NCI-H1105 (cell line): ENCODE measurements around the gene RFX7.
A peak's percentile ranks its signal among the peaks of the same experiment; 100 is the strongest.
"Not testable (repeated sequence)": the region's sequence is repeated elsewhere in the genome, so short reads cannot be mapped to it uniquely, and the experiment has no call there.

ENCODE experiments used
- DNase-seq: peaks from one replicate; lab custom pipeline; 2025; lab: John Stamatoyannopoulos, UW

RFX7 gene

GRCh38 chr15:56243163-56244037 lies at the start of gene RFX7:
RFX7 (minus strand) TSS chr15:56243879; CDS start chr15:56243285, 594 bp downstream.
- DNase-seq = peak; percentile 60

GRCh38 chr15:56292546-56293316 lies 49.1 kb upstream of the RFX7 start:
- DNase-seq = no peak

GRCh38 chr15:56291741-56292140 lies 48.1 kb upstream of the RFX7 start:
- DNase-seq = no peak

DNA sequence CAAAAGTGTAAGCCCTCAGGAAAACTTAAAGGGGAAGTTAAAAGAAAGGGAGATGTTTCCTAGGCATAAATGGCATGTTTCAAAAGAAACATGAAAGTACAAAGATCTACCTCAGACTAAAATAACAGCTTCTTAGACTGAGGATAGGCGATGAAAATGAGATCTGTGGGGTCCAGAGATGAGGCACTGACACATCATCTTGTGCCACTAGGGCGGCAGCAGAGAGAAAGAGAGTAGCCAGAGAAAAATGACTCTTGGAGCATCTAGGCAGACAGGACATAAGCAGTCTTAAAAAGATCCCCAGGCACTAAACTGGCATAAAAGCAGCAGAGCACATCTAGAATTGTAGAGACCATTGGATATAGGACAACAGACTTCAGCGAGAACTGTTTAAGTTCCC lies 42.5 kb upstream of the RFX7 start:
- DNase-seq = no peak

- no peak for DNase-seq
Observed at GRCh38 chr15:56281145-56281544, 37.5 kb upstream of the RFX7 start.

- DNase-seq = no peak
Observed at GRCh38 chr15:56273724-56274123, 30.0 kb upstream of the RFX7 start.

DNA sequence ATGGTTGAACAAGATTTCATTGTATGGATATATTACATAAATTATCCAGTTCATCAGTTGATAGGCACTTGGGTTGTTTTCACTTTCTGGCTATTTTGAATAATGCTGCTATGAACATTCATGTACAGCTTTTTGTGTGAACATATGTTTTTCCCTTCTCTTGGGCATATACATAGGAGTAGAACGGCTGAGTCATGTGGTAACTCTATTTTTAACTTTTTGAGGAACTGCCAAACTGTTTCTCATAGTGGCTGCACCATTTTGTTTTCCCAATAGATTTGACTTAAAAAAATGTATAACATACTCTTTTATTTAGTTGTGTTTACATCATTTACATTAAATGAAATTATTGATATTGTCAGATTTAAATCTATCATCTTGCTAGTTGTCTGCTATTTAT lies 28.8 kb upstream of the RFX7 start:
- DNase-seq = no peak

- not testable (repeated sequence) for DNase-seq
Observed at GRCh38 chr15:56266465-56266864, 22.8 kb upstream of the RFX7 start.

DNA sequence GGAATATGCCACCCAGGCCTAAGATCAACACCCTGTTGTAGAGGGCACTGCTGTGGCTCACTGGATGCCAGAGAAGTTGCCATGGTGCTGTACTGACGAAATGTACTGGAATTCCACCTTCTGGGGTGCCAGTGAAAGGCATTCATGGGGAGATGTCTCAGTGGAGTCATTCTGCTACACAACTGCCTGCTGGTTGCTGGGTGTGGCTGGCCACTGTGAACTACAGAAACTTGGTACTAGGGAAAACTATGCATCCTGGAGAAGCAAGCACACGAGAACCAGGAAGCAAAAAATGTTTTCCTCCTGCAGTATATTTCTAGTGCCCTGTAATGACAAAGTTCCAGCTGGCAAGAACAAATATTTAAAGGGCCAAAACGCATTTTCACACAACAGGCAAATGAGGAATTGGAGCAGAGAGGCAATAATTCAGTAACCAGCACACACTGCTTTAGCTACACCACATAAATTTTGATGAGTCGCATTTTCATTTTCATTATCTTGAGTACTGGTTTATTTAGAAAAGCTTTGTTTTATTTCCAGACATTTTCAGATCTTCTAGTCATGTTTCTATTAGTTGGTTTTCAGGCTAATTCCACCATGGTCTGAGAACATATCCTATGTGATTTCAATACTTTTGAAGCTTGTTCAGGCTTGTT lies 18.3 kb upstream of the RFX7 start:
- no peak for DNase-seq

- not testable (repeated sequence) for DNase-seq
Observed at GRCh38 chr15:56257306-56257705, 13.6 kb upstream of the RFX7 start.

DNA sequence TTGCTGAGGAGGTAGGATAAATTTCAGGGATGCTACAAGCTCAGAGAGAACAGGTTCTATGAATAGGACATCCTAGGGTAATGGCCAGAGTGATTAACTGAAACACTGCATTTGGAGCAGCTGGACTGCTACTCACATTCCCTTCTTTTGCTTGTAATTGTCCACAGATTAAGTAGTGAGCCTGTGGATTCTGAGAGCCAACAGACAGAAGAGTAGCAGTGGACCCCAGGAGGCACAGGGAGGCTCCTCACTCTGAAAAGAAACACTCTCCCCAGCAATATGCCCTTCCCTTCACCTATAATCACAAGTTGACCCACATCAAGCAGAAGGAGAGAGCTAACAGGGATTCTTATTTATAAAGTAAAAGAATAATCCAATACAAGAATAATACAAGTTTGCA lies 10.6 kb upstream of the RFX7 start:
- DNase-seq = no peak

DNA sequence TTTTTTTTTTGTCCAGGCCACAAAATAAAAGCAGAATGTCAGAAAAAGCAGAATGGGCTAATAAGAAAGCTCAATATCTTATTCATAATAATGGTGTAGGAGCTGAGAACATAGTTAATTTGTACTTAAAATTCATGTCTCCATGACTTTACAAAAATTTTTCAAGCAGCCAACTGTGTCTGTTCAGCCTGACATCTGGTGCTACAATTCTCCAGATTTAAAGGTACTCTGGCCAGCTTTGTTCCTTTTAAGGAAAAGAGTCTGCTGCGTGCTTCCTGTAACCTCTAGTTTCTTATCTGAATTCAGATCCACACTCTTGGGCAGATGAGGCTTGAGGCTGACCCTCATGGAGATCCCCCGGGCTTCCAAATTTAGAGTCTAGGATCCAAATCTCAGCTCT lies 8.7 kb upstream of the RFX7 start:
- no peak for DNase-seq

DNA sequence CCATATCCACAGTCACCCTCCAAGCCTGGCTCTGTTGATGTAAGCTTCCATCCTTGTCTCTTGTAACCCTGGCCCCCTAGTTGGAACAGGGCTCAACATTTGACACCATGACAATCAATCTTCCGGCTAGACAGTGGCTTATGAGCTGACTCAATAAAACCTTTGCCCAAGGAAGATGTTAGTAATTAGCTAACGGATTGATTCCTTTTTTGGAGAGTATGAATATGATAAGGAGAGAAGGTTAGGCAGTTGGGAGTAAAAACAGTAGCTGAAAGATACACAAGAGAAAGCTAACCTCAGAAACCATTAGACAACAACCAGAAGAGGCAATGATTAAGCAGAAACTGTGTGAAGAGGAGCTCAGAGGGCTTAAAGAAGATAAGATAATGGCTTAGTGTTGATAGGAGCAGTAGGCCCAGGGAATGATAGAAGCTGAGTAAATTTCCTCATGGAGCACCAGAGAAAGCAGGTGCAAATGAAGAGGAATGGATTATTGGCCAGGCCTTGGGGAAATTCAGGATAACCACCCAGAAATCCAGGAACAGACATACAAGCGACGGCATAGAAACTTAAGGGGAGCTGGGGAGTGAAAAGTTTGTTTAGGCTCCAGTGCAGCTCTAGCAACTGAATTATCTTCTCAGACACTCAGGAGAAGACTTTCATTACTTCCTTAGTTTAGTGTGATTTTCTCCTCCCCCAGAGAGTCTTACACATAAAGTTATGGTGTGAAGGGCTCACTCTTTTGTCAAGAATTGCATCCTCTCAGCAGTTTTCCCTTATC lies 7.8 kb upstream of the RFX7 start:
- no peak for DNase-seq

DNA sequence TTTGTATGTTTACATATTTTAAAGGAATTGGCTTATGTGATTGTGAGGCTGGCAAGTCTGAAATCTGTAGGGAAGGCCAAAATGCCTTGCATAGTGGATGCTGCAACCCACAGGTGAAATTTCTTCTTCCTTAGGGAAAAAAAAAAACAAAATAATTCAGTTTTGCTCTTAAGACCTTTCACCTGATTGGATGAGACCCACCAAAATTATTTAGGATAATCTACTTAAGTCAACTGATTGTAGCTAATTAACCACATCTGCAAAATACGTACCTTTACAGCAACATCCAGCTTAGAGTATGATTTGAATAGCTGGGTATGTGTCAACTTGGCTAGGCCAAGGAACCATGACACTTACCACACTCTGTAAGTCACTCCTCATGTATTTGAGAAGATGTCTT lies 6.9 kb upstream of the RFX7 start:
- no peak for DNase-seq

- DNase-seq = peak; percentile 17
Observed at GRCh38 chr15:56249092-56249491, 5.4 kb upstream of the RFX7 start.

- no peak for DNase-seq
Observed at GRCh38 chr15:56248311-56248992, 4.8 kb upstream of the RFX7 start.

GRCh38 chr15:56247266-56247665 lies 3.6 kb upstream of the RFX7 start:
- DNase-seq = no peak

DNA sequence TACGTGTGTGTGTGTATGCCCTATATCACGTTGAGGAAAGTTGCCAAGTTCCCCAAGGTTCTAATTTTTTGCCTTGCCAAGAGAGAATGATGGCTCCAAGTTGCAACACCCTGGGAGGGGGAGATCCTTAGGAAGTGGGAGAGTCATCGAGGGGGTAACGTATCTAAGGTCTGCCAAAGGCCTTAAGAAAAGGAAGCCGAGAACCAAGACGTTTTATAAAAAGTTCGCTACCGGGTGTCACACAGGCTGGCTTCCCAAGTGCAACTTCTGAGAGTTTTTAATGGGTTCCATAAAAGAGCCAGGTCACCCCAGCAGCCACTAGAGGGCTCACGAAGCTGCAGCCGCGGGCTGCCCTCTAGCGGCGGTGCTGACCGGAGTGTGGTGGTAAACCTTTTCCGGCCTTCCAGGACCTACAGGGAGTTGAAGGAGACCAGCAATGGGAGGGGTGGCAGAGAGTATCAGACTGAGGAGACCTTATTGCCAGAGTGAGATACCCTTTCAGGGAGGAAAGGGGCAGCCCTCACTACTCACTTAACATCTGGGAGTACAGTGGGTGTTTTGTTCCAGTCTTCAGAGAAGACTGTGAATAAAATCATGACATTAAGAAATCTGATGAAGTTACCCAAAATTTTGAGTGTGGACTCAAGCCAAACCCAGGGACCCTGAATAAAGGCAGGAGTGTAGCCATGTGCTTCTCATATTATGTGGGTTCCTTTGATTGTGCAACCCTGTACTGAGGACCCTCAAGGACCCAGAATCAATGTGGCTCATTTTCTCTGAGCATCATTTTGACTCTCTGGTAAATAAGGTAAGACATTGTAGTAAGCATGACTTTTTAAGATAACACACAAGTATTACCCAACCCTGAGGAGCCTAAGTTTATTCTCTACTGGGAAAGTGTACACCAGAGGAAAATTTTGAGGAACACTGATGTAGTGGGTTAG lies 2.5 kb upstream of the RFX7 start:
- DNase-seq = peak; percentile 71

DNA sequence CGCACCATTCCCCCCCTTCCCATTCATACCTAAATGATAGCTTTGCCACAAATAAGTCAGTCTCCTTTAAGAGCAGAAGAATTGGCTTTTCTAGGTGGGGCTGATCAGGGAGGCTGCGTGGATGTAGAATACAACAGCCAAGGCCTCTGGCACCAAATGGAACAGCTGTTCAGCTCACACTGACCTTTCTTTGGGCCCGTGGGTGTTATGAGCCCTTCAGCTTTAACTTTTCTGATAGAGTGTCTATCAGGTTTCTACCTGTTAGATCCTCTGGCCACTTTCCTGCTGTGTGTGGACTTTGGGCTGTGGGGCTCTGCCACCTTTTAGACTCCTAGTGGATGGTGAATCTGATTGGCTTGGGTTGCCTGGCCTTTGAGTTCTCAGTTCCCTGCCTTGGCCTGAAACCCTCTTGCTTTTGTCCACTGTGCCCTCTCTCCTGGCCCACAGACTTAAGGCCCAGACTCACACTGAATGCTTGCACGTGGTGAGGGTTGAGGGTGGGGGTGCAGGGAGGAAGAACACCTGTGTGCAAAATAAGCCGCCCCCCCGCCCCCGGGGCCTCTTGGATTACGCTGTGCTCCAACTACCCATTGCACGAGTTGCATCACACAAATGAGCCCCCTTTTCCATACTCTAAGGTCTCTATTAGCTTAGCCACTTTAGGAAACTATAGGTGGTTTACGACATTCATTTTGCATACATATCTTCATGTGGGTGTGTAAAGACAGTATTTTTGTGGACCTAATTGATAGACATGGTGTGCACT lies 1.3 kb upstream of the RFX7 start:
- no peak for DNase-seq
